Measurements from ENCODE around the gene CLCA4.

CLCA4 gene

DNA sequence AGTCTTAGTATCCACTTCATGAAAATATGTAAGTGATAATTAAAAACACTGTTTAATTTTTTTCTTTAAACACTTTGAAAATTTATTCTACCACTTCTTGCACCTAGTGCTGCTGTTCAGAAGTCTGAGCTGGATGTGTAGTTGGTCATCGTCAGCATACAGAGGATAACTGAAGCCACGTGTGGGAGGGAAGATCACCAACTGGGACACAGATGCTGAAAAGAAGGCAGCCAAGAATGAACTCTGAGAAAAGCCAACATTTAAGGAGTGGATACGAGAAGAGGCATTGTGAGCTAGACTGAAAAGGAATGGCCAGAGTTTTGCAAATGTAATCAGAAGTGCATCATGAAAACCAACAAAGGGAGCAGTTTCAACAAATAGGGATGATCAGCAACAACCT, 24.6 kb upstream of the CLCA4 start:
- ATAC-seq = no peak
- TF ChIP-seq PPARA (CRISPR knock-in tag; IDR thresholded peaks at IDR 0.05; ENCODE audit: borderline replicate concordance) (no peak), ZFP30 (CRISPR knock-in tag; IDR thresholded peaks at IDR 0.05) (no peak), RARB (CRISPR knock-in tag; IDR thresholded peaks at IDR 0.05) (no peak), ZC3H10 (CRISPR knock-in tag; IDR thresholded peaks at IDR 0.05) (no peak), BACH2 (CRISPR knock-in tag; IDR thresholded peaks at IDR 0.05; ENCODE audit: borderline replicate concordance) (no peak), GLIS3 (CRISPR knock-in tag; IDR thresholded peaks at IDR 0.05) (no peak), TCF4 (CRISPR knock-in tag; IDR thresholded peaks at IDR 0.05; ENCODE audit: borderline replicate concordance) (no peak), ESRRG (CRISPR knock-in tag; IDR thresholded peaks at IDR 0.05) (no peak), TOX (CRISPR knock-in tag; IDR thresholded peaks at IDR 0.05; ENCODE audit: borderline replicate concordance) (no peak), ZNF70 (CRISPR knock-in tag; IDR thresholded peaks at IDR 0.05) (no peak), ARNTL (CRISPR knock-in tag; IDR thresholded peaks at IDR 0.05; ENCODE audit: borderline replicate concordance, low read depth) (no peak), ZNF565 (CRISPR knock-in tag; conservative IDR thresholded peaks at IDR 0.05; ENCODE audit: low read depth) (no peak), ISL1 (CRISPR knock-in tag; IDR thresholded peaks at IDR 0.05) (no peak), ZNF8 (CRISPR knock-in tag; IDR thresholded peaks at IDR 0.05) (no peak), SNAI2 (CRISPR knock-in tag; IDR thresholded peaks at IDR 0.05) (no peak), ZFP3 (CRISPR knock-in tag; IDR thresholded peaks at IDR 0.05) (no peak), CSDC2 (CRISPR knock-in tag; IDR thresholded peaks at IDR 0.05) (no peak)
- TF ChIP-seq, protein P1, sequence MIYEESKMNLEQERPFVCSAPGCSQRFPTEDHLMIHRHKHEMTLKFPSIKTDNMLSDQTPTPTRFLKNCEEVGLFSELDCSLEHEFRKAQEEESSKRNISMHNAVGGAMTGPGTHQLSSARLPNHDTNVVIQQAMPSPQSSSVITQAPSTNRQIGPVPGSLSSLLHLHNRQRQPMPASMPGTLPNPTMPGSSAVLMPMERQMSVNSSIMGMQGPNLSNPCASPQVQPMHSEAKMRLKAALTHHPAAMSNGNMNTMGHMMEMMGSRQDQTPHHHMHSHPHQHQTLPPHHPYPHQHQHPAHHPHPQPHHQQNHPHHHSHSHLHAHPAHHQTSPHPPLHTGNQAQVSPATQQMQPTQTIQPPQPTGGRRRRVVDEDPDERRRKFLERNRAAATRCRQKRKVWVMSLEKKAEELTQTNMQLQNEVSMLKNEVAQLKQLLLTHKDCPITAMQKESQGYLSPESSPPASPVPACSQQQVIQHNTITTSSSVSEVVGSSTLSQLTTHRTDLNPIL (CRISPR knock-in tag; IDR thresholded peaks at IDR 0.05; ENCODE audit: low read depth) = no peak
- TF ChIP-seq, protein P2, sequence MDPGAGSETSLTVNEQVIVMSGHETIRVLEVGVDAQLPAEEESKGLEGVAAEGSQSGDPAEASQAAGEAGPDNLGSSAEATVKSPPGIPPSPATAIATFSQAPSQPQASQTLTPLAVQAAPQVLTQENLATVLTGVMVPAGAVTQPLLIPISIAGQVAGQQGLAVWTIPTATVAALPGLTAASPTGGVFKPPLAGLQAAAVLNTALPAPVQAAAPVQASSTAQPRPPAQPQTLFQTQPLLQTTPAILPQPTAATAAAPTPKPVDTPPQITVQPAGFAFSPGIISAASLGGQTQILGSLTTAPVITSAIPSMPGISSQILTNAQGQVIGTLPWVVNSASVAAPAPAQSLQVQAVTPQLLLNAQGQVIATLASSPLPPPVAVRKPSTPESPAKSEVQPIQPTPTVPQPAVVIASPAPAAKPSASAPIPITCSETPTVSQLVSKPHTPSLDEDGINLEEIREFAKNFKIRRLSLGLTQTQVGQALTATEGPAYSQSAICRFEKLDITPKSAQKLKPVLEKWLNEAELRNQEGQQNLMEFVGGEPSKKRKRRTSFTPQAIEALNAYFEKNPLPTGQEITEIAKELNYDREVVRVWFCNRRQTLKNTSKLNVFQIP (CRISPR knock-in tag; IDR thresholded peaks at IDR 0.05; ENCODE audit: borderline replicate concordance, low read depth) = no peak
- TF ChIP-seq, protein P3, sequence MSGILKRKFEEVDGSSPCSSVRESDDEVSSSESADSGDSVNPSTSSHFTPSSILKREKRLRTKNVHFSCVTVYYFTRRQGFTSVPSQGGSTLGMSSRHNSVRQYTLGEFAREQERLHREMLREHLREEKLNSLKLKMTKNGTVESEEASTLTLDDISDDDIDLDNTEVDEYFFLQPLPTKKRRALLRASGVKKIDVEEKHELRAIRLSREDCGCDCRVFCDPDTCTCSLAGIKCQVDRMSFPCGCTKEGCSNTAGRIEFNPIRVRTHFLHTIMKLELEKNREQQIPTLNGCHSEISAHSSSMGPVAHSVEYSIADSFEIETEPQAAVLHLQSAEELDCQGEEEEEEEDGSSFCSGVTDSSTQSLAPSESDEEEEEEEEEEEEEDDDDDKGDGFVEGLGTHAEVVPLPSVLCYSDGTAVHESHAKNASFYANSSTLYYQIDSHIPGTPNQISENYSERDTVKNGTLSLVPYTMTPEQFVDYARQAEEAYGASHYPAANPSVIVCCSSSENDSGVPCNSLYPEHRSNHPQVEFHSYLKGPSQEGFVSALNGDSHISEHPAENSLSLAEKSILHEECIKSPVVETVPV (CRISPR knock-in tag; IDR thresholded peaks at IDR 0.05) = no peak

DNA sequence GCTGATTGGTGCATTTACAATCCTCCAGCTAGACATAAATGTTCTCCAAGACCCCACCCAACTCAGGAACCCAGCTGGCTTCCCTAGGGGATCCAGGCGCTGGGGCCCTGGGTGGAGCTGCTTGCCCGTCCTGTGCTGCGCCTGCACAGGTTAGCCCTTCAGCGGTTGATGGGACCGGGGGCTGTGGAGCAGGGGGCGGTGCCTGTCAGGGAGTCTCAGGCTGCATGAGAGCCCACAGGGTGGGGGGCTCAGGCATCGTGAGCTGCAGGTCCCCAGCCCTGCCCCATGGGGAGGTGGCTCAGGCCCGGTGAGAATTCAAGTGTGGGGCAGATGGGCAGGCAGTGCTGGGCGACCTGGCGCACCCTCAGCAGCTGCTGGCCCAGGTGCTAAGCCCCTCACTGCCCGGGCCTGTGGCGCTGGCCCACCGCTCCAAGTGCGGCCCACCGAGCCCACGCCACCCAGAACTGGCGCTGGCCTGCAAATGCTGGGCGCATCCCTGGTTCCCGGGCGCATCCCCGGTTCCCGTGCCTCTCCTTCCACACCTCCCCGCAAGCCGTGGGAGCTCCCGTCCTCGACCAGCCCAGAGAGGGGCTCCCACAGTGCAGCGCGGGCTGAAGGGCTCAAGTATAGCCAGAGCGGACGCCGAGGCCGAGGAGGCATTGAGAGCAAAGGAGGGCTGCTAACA, 23.1 kb upstream of the CLCA4 start:
- TF ChIP-seq SNAI2 (CRISPR knock-in tag; IDR thresholded peaks at IDR 0.05) (no peak), TOX (CRISPR knock-in tag; IDR thresholded peaks at IDR 0.05; ENCODE audit: borderline replicate concordance) (no peak), ZNF8 (CRISPR knock-in tag; IDR thresholded peaks at IDR 0.05) (no peak), RARB (CRISPR knock-in tag; IDR thresholded peaks at IDR 0.05) (no peak), ISL1 (CRISPR knock-in tag; IDR thresholded peaks at IDR 0.05) (no peak), PPARA (CRISPR knock-in tag; IDR thresholded peaks at IDR 0.05; ENCODE audit: borderline replicate concordance) (no peak), TCF4 (CRISPR knock-in tag; IDR thresholded peaks at IDR 0.05; ENCODE audit: borderline replicate concordance) (no peak), CSDC2 (CRISPR knock-in tag; IDR thresholded peaks at IDR 0.05) (no peak), ZC3H10 (CRISPR knock-in tag; IDR thresholded peaks at IDR 0.05) (no peak), OSR1 (CRISPR knock-in tag; IDR thresholded peaks at IDR 0.05) (no peak), GLIS3 (CRISPR knock-in tag; IDR thresholded peaks at IDR 0.05) (no peak), ZFP30 (CRISPR knock-in tag; IDR thresholded peaks at IDR 0.05) (no peak), ESRRG (CRISPR knock-in tag; IDR thresholded peaks at IDR 0.05) (no peak), BACH2 (CRISPR knock-in tag; IDR thresholded peaks at IDR 0.05; ENCODE audit: borderline replicate concordance) (no peak)
- TF ChIP-seq, protein P4, sequence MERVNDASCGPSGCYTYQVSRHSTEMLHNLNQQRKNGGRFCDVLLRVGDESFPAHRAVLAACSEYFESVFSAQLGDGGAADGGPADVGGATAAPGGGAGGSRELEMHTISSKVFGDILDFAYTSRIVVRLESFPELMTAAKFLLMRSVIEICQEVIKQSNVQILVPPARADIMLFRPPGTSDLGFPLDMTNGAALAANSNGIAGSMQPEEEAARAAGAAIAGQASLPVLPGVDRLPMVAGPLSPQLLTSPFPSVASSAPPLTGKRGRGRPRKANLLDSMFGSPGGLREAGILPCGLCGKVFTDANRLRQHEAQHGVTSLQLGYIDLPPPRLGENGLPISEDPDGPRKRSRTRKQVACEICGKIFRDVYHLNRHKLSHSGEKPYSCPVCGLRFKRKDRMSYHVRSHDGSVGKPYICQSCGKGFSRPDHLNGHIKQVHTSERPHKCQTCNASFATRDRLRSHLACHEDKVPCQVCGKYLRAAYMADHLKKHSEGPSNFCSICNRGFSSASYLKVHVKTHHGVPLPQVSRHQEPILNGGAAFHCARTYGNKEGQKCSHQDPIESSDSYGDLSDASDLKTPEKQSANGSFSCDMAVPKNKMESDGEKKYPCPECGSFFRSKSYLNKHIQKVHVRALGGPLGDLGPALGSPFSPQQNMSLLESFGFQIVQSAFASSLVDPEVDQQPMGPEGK (CRISPR knock-in tag; IDR thresholded peaks at IDR 0.05; ENCODE audit: borderline replicate concordance) = no peak
- TF ChIP-seq, protein P2 (CRISPR knock-in tag; IDR thresholded peaks at IDR 0.05; ENCODE audit: borderline replicate concordance, low read depth) = no peak
- TF ChIP-seq, protein P3 (CRISPR knock-in tag; IDR thresholded peaks at IDR 0.05) = no peak
- ATAC-seq = no peak

Data from SK-N-SH treated with all-trans-retinoic acid at 6 μM for 48 hours (cell line).